NCI-H226 (cell line): ENCODE results near the gene GAS6.

ENCODE experiments used
- DNase-seq: peaks from one replicate; pipeline ENCODE4 v3.0.0-alpha.2; 2015

GAS6 gene

GRCh38 chr13:113817860-113818691 is 45.8 kb downstream of the GAS6 start:
- no peak for DNase-seq

- peak; percentile 46 for DNase-seq
These were observed 46.7 kb downstream of the GAS6 start for GRCh38 chr13:113816946-113817859.

- DNase-seq: no peak
These were observed 47.5 kb downstream of the GAS6 start for GRCh38 chr13:113816254-113816929.

- no peak for DNase-seq
These were observed 48.5 kb downstream of the GAS6 start for GRCh38 chr13:113815151-113816058.

- DNase-seq: peak; percentile 36
These were observed 49.4 kb downstream of the GAS6 start for GRCh38 chr13:113814435-113814821.

- peak; percentile 16 for DNase-seq
These were observed 50.0 kb downstream of the GAS6 start for GRCh38 chr13:113813749-113814434.

GRCh38 chr13:113813070-113813748 is 50.7 kb downstream of the GAS6 start:
- no peak for DNase-seq

GRCh38 chr13:113812178-113813040 is 51.5 kb downstream of the GAS6 start:
- DNase-seq: no peak

- no peak for DNase-seq
These were observed 52.6 kb downstream of the GAS6 start for GRCh38 chr13:113811081-113811928.

GRCh38 chr13:113810640-113811039 is 53.2 kb downstream of the GAS6 start:
- DNase-seq: no peak

- DNase-seq: no peak
These were observed 53.9 kb downstream of the GAS6 start for GRCh38 chr13:113809934-113810333.

GRCh38 chr13:113808058-113808834 is 55.6 kb downstream of the GAS6 start:
- no peak for DNase-seq

GRCh38 chr13:113806526-113806925 is 57.4 kb downstream of the GAS6 start:
- no peak for DNase-seq

- DNase-seq: no peak
These were observed 57.8 kb downstream of the GAS6 start for GRCh38 chr13:113806104-113806471.

- no peak for DNase-seq
These were observed 58.3 kb downstream of the GAS6 start for GRCh38 chr13:113805431-113806103.

GRCh38 chr13:113804703-113805430 is 59.0 kb downstream of the GAS6 start:
- DNase-seq: no peak
